ENCODE results near the gene GRIK4. TPM values are rescaled to one million over a fixed set of nuclear protein-coding genes. Genes with fewer than 3 reads are reported as not detected.
"Not testable (repeated sequence)": the region's sequence is repeated elsewhere in the genome, so short reads cannot be mapped to it uniquely, and the experiment has no call there.

Gene GRIK4
- total RNA-seq, 3 donors from 2014 or later, result 0.05 to 0.30 (median 0.11) TPM

- Mint-ChIP-seq H3K4me1 (ENCODE audit: low read depth) (no peaks in the 10 kb centered on the region), H3K9me3 (no peaks in the 10 kb centered on the region), H3K27me3 (ENCODE audit: low read depth) (peaks cover 46% of the 10 kb centered on the region)
These were observed 11.0 kb upstream of the GRIK4 start for GRCh38 chr11:120500414-120501071.

GRCh38 chr11:120501440-120501839 is 10.1 kb upstream of the GRIK4 start:
- Mint-ChIP-seq H3K9me3 (no peaks in the 10 kb centered on the region), H3K4me1 (ENCODE audit: low read depth) (no peaks in the 10 kb centered on the region), H3K36me3 (ENCODE audit: insufficient read depth) (no peaks in the 10 kb centered on the region), H3K4me3 (no peak overlapping the region), H3K27me3 (ENCODE audit: low read depth) (peaks cover 51% of the 10 kb centered on the region)
- no peak for DNase-seq
- no peak for ATAC-seq

More at GRCh38 chr11:120500414-120501071, 11.0 kb upstream of the GRIK4 start:
- H3K36me3 Mint-ChIP-seq (ENCODE audit: insufficient read depth), result no peaks in the 10 kb centered on the region
- ATAC-seq (no peak), DNase-seq (no peak)
- H3K4me3 Mint-ChIP-seq, result no peak overlapping the region

- peaks cover 56% of the 10 kb centered on the region for H3K27me3 Mint-ChIP-seq (ENCODE audit: low read depth)
- no peak for ATAC-seq
- H3K36me3 Mint-ChIP-seq (ENCODE audit: insufficient read depth), result no peaks in the 10 kb centered on the region
- no peaks in the 10 kb centered on the region for H3K9me3 Mint-ChIP-seq
- no peaks in the 10 kb centered on the region for H3K4me1 Mint-ChIP-seq (ENCODE audit: low read depth)
- H3K4me3 Mint-ChIP-seq, result no peak overlapping the region
- no peak for DNase-seq
These were observed 9.4 kb upstream of the GRIK4 start for GRCh38 chr11:120501976-120502755.

- ATAC-seq; DNase-seq; H3K9me3 Mint-ChIP-seq; H3K4me1 Mint-ChIP-seq (ENCODE audit: low read depth); H3K36me3 Mint-ChIP-seq (ENCODE audit: insufficient read depth); H3K4me3 Mint-ChIP-seq: not testable (repeated sequence)
- H3K27me3 Mint-ChIP-seq (ENCODE audit: low read depth), result peaks cover 67% of the 10 kb centered on the region
These were observed 8.0 kb upstream of the GRIK4 start for GRCh38 chr11:120503529-120503928.

GRCh38 chr11:120505801-120506425 is 5.6 kb upstream of the GRIK4 start:
- Mint-ChIP-seq H3K27me3 (ENCODE audit: low read depth) (peaks cover 79% of the 10 kb centered on the region), H3K9me3 (no peaks in the 10 kb centered on the region), H3K36me3 (ENCODE audit: insufficient read depth) (no peaks in the 10 kb centered on the region), H3K4me3 (no peak overlapping the region), H3K4me1 (ENCODE audit: low read depth) (no peaks in the 10 kb centered on the region)
- DNase-seq (no peak), ATAC-seq (no peak)

GRCh38 chr11:120509346-120510053 is 2.0 kb upstream of the GRIK4 start:
- H3K4me3 Mint-ChIP-seq, result no peak overlapping the region
- H3K36me3 Mint-ChIP-seq (ENCODE audit: insufficient read depth), result no peaks in the 10 kb centered on the region
- ATAC-seq, result no peak
- DNase-seq, result no peak
- peaks cover 76% of the 10 kb centered on the region for H3K27me3 Mint-ChIP-seq (ENCODE audit: low read depth)
- H3K9me3 Mint-ChIP-seq, result no peaks in the 10 kb centered on the region
- H3K4me1 Mint-ChIP-seq (ENCODE audit: low read depth), result no peaks in the 10 kb centered on the region

- ATAC-seq (no peak), DNase-seq (no peak)
- Mint-ChIP-seq H3K36me3 (ENCODE audit: insufficient read depth) (no peaks in the 10 kb centered on the region), H3K27me3 (ENCODE audit: low read depth) (peaks cover 81% of the 10 kb centered on the region), H3K9me3 (no peaks in the 10 kb centered on the region), H3K4me3 (peak overlapping the region; percentile 27), H3K4me1 (ENCODE audit: low read depth) (no peaks in the 10 kb centered on the region)
These were observed 987 bp upstream of the GRIK4 start for GRCh38 chr11:120510406-120511115.

GRCh38 chr11:120511820-120512738 is 531 bp downstream of the GRIK4 start:
- DNase-seq, result no peak
- no peak for ATAC-seq
- Mint-ChIP-seq H3K4me1 (ENCODE audit: low read depth) (no peaks in the 10 kb centered on the region), H3K36me3 (ENCODE audit: insufficient read depth) (no peaks in the 10 kb centered on the region), H3K4me3 (peak overlapping the region; percentile 4), H3K9me3 (no peaks in the 10 kb centered on the region), H3K27me3 (ENCODE audit: low read depth) (peaks cover 79% of the 10 kb centered on the region)

GRCh38 chr11:120512739-120513435 is 1.3 kb downstream of the GRIK4 start:
- no peak for ATAC-seq
- DNase-seq, result no peak
- Mint-ChIP-seq H3K4me3 (peak overlapping the region; percentile 11), H3K4me1 (ENCODE audit: low read depth) (no peaks in the 10 kb centered on the region), H3K9me3 (no peaks in the 10 kb centered on the region), H3K36me3 (ENCODE audit: insufficient read depth) (no peaks in the 10 kb centered on the region), H3K27me3 (ENCODE audit: low read depth) (peaks cover 77% of the 10 kb centered on the region)

- no peak for ATAC-seq
- DNase-seq, result no peak
- H3K4me3 Mint-ChIP-seq, result peak overlapping the region; percentile 11
- H3K27me3 Mint-ChIP-seq (ENCODE audit: low read depth), result peaks cover 69% of the 10 kb centered on the region
- H3K4me1 Mint-ChIP-seq (ENCODE audit: low read depth), result no peaks in the 10 kb centered on the region
- no peaks in the 10 kb centered on the region for H3K36me3 Mint-ChIP-seq (ENCODE audit: insufficient read depth)
- H3K9me3 Mint-ChIP-seq, result no peaks in the 10 kb centered on the region
These were observed 2.1 kb downstream of the GRIK4 start for GRCh38 chr11:120513436-120514315.

GRCh38 chr11:120514541-120515121 is 3.1 kb downstream of the GRIK4 start:
- H3K4me1 Mint-ChIP-seq (ENCODE audit: low read depth), result no peaks in the 10 kb centered on the region
- H3K4me3 Mint-ChIP-seq, result no peak overlapping the region
- ATAC-seq (no peak), DNase-seq (no peak)
- no peaks in the 10 kb centered on the region for H3K36me3 Mint-ChIP-seq (ENCODE audit: insufficient read depth)
- no peaks in the 10 kb centered on the region for H3K9me3 Mint-ChIP-seq
- H3K27me3 Mint-ChIP-seq (ENCODE audit: low read depth), result peaks cover 61% of the 10 kb centered on the region
